Smooth muscle cell (in vitro differentiated cells): ENCODE measurements around the gene KLHL42. TPM values are rescaled to one million over a fixed set of nuclear protein-coding genes. Genes with fewer than 3 reads are reported as not detected.
A peak's percentile ranks its signal among the peaks of the same experiment; 100 is the strongest.

Experiments
- DNase-seq: peaks from one replicate; lab custom pipeline; 2025; ENCODE audit not compliant: unreplicated experiment; lab: John Stamatoyannopoulos, UW
- H2AFZ ChIP-seq: fragments of 200-600 bp; sonication (generic); 2 replicates; pipeline ENCODE4 v1.6.0; 2016; ENCODE audit warnings: antibody characterized with exemption, low read depth, mild to moderate bottlenecking
- H3F3A ChIP-seq: fragments of 200-600 bp; sonication (generic); 2 replicates; pipeline ENCODE4 v1.6.0; 2017; ENCODE audit warnings: antibody characterized with exemption, low read depth
- H3K27ac ChIP-seq: fragments of 200-600 bp; sonication (generic); 2 replicates; pipeline ENCODE4 v1.5.1; 2016; ENCODE audit warnings: low read depth, mild to moderate bottlenecking
- H3K27me3 ChIP-seq: fragments of 200-600 bp; sonication (generic); 2 replicates; pipeline ENCODE4 v1.6.1; 2016; ENCODE audit warnings: low read depth, mild to moderate bottlenecking
- H3K36me3 ChIP-seq: fragments of 200-600 bp; sonication (generic); 2 replicates; pipeline ENCODE4 v1.5.1; 2016; ENCODE audit warnings: low read depth
- H3K4me1 ChIP-seq: fragments of 200-600 bp; sonication (generic); 2 replicates; pipeline ENCODE4 v1.5.1; 2016; ENCODE audit warnings: low read depth
- H3K4me2 ChIP-seq: fragments of 200-600 bp; sonication (generic); 2 replicates; pipeline ENCODE4 v1.6.0; 2016; ENCODE audit warnings: mild to moderate bottlenecking
- H3K4me3 ChIP-seq: fragments of 200-600 bp; sonication (generic); 2 replicates; pipeline ENCODE4 v1.5.1; 2016; ENCODE audit warnings: mild to moderate bottlenecking
- H3K79me2 ChIP-seq: fragments of 200-600 bp; sonication (generic); 2 replicates; pipeline ENCODE4 v1.6.0; 2016; ENCODE audit warnings: low read depth, mild to moderate bottlenecking
- H3K9ac ChIP-seq: fragments of 200-600 bp; sonication (generic); 2 replicates; pipeline ENCODE4 v1.6.0; 2016; ENCODE audit warnings: low read depth
- H3K9me3 ChIP-seq: fragments of 200-600 bp; sonication (generic); replicated peaks from 2 replicates; pipeline ENCODE4 v1.5.1; 2016; ENCODE audit warnings: low read depth
- H4K20me1 ChIP-seq: fragments of 200-600 bp; sonication (generic); 2 replicates; pipeline ENCODE4 v1.6.0; 2016; ENCODE audit warnings: low read depth
- CTCF ChIP-seq: fragments of 200-600 bp; sonication (generic); IDR thresholded peaks from 2 replicates; pipeline ENCODE4 v1.5.1; 2017; ENCODE audit warnings: borderline replicate concordance, mild to moderate bottlenecking, antibody characterized with exemption; ENCODE audit not compliant: insufficient read depth, poor library complexity, severe bottlenecking
- WGBS: methylation state at CpG from one replicate; pipeline ENCODE4 v1.1.7; 2016; ENCODE audit warnings: low lambda C conversion rate; 5-methylcytosine and 5-hydroxymethylcytosine counted together
- polyA plus RNA-seq: library from polyadenylated mRNA; unstranded; fragments of >200 nt; fragmentation: Nextera tagmentation; extraction: Ambion mirVana; gene quantifications from 2 replicates; pipeline ENCODE4 v1.2.1, GENCODE V29; 2016
- total RNA-seq: library from RNA; depleted of rRNA; stranded (reverse); fragments of >200 nt; gene quantifications from 2 replicates; pipeline ENCODE4 v1.2.3, GENCODE V29; 2014

The KLHL42 gene
- total and polyA plus RNA-seq, 2 experiments from 2014 or later, result 25.6 to 35.4 TPM

- no peaks in the 10 kb centered on the region for H3K27me3 ChIP-seq
- H4K20me1 ChIP-seq, result no peaks in the 10 kb centered on the region
- no peak overlapping the region for H3K4me2 ChIP-seq
- no peaks in the 10 kb centered on the region for H3K36me3 ChIP-seq
- peaks cover 39% of the 10 kb centered on the region for H3K79me2 ChIP-seq
- no peaks in the 10 kb centered on the region for H3K9me3 ChIP-seq
- no peak overlapping the region for H3K27ac ChIP-seq
- 40% methylated on average over 1 of the region's 1 CpG for WGBS
- TF ChIP-seq CTCF, result no peak
- H3K4me3 ChIP-seq, result no peak overlapping the region
- H3K4me1 ChIP-seq, result peaks cover 28% of the 10 kb centered on the region
- H3F3A ChIP-seq, result peaks cover 29% of the 10 kb centered on the region
- H3K9ac ChIP-seq, result no peak overlapping the region
- DNase-seq, result no peak
- H2AFZ ChIP-seq, result no peak overlapping the region
These were observed 1.8 kb upstream of the KLHL42 start for GRCh38 chr12:27778206-27778605.

- H3K79me2 ChIP-seq, result peaks cover 51% of the 10 kb centered on the region
- no peak for DNase-seq
- WGBS, result 6% methylated on average over 35 of the region's 36 CpGs
- H3K9me3 ChIP-seq, result no peaks in the 10 kb centered on the region
- TF ChIP-seq CTCF, result no peak
- peaks cover 30% of the 10 kb centered on the region for H3K4me1 ChIP-seq
- peaks cover 29% of the 10 kb centered on the region for H3F3A ChIP-seq
- peak overlapping the region; percentile 81 for H3K27ac ChIP-seq
- H3K36me3 ChIP-seq, result no peaks in the 10 kb centered on the region
- H3K9ac ChIP-seq, result peak overlapping the region; percentile 55
- no peaks in the 10 kb centered on the region for H4K20me1 ChIP-seq
- H2AFZ ChIP-seq, result peak overlapping the region; percentile 87
- peak overlapping the region; percentile 100 for H3K4me2 ChIP-seq
- H3K27me3 ChIP-seq, result no peaks in the 10 kb centered on the region
- H3K4me3 ChIP-seq, result peak overlapping the region; percentile 78
These were observed 565 bp upstream of the KLHL42 start for GRCh38 chr12:27779416-27779919.

GRCh38 chr12:27780612-27781408 is 777 bp downstream of the KLHL42 start:
- DNase-seq, result no peak
- 4% methylated on average over 27 of the region's 27 CpGs for WGBS
- H4K20me1 ChIP-seq, result no peaks in the 10 kb centered on the region
- H3K27me3 ChIP-seq, result no peaks in the 10 kb centered on the region
- H3K4me1 ChIP-seq, result peaks cover 35% of the 10 kb centered on the region
- H3K9me3 ChIP-seq, result no peaks in the 10 kb centered on the region
- peaks cover 35% of the 10 kb centered on the region for H3F3A ChIP-seq
- peak overlapping the region; percentile 81 for H3K27ac ChIP-seq
- H3K79me2 ChIP-seq, result peaks cover 65% of the 10 kb centered on the region
- peak overlapping the region; percentile 78 for H3K4me3 ChIP-seq
- peak overlapping the region; percentile 62 for H2AFZ ChIP-seq
- H3K36me3 ChIP-seq, result no peaks in the 10 kb centered on the region
- no peak for TF ChIP-seq CTCF
- peak overlapping the region; percentile 55 for H3K9ac ChIP-seq
- peak overlapping the region; percentile 100 for H3K4me2 ChIP-seq
